Testis (tissue), 3 donors: ENCODE measurements around the gene ARL8A. TPM values are rescaled to one million over a fixed set of nuclear protein-coding genes. Genes with fewer than 3 reads are reported as not detected.

Experiments
- DNase-seq: peaks from one replicate; pipeline ENCODE4 v3.0.0-alpha.2; 2019
- H3K27ac ChIP-seq, 2 donors: fragments of 200-600 bp; sonication (generic); one replicate each; pipeline ENCODE4 v1.5.1; 2019
- H3K27me3 ChIP-seq: fragments of 200-600 bp; sonication (generic); one replicate; pipeline ENCODE4 v1.5.1; 2019
- H3K36me3 ChIP-seq: fragments of 200-600 bp; sonication (generic); one replicate; pipeline ENCODE4 v1.5.1; 2017; ENCODE audit warnings: low read depth; ENCODE audit errors: missing control alignments
- H3K4me1 ChIP-seq: fragments of 200-600 bp; sonication (generic); one replicate; pipeline ENCODE4 v1.5.1; 2019
- H3K4me3 ChIP-seq, 2 donors: fragments of 200-600 bp; sonication (generic); one replicate each; pipeline ENCODE4 v1.5.1; 2017 to 2019
- H3K9me3 ChIP-seq: fragments of 200-600 bp; sonication (generic); one replicate; pipeline ENCODE4 v1.5.1; 2017
- CTCF ChIP-seq, 3 experiments: fragments of 450-650 bp in 2 of 3; fragments of 200-600 bp in 1 of 3; sonication (generic) in 1 of 3; IDR thresholded peaks; one replicate each; pipeline ENCODE4 v1.5.1; 2016 to 2019; ENCODE audit warnings: antibody characterized with exemption in 3 of 3, mild to moderate bottlenecking in 2 of 3, moderate library complexity in 1 of 3
- POLR2A ChIP-seq: fragments of 450-650 bp; IDR thresholded peaks from one replicate; pipeline ENCODE4 v1.6.1; 2017; ENCODE audit warnings: antibody characterized with exemption, mild to moderate bottlenecking, moderate library complexity
- whole genome bisulfite sequencing, 2 donors: methylation state at CpG; one replicate each; pipeline ENCODE4 v1.1.5; 2018; 5-methylcytosine and 5-hydroxymethylcytosine counted together
- intact Hi-C: fragments of 100-400 bp; cut with DNase I; formaldehyde crosslinking; loops from one replicate; pipeline ENCODE4 v1.15.1; 2023; ENCODE audit warnings: low total_unique reads
- polyA plus RNA-seq: library from polyadenylated mRNA; stranded (reverse); fragments of 350-450 nt; fragmentation: Illumina TruSeq; extraction: RNeasy Lipid Tissue Mini Kit (QIAGEN cat#74804); gene quantifications from one replicate; pipeline ENCODE4 v1.2.3, GENCODE V29; 2014; ENCODE audit warnings: low read depth, low replicate concordance; ENCODE audit not compliant: insufficient read depth
- total RNA-seq, 2 donors: library from RNA; depleted of rRNA; stranded (reverse); fragments of >200 nt; gene quantifications; one replicate each; pipeline ENCODE4 v1.2.3, GENCODE V29; 2016

Gene ARL8A
- total and polyA plus RNA-seq, 3 donors from 2014 or later: 46.9 to 80.8 (median 63.9) TPM

- H3K9me3 ChIP-seq: no peaks in the 10 kb centered on the region
- TF ChIP-seq CTCF (IDR thresholded peaks at IDR 0.05) (no peak), POLR2A (no peak)
- intact Hi-C loops: no loop called here
- H3K36me3 ChIP-seq: no peaks in the 10 kb centered on the region
- peaks cover under 1% of the 10 kb centered on the region for H3K4me1 ChIP-seq
- 63 to 74% methylated on average over 4 of the region's 4 CpGs for WGBS, 2 donors
- no peak overlapping the region for H3K4me3 ChIP-seq
- no peaks in the 10 kb centered on the region for H3K27me3 ChIP-seq
- H3K27ac ChIP-seq: no peak overlapping the region
- DNase-seq: no peak
Observed at GRCh38 chr1:202101184-202101583, 43.4 kb downstream of the ARL8A start.

- 89 to 93% methylated on average over 6 of the region's 6 CpGs for WGBS, 2 donors
- H3K27me3 ChIP-seq: no peaks in the 10 kb centered on the region
- H3K27ac ChIP-seq: no peak overlapping the region
- no peak for TF ChIP-seq CTCF (IDR thresholded peaks at IDR 0.05)
- TF ChIP-seq POLR2A: no peak
- no peak overlapping the region for H3K4me3 ChIP-seq
- intact Hi-C loops: no loop called here
- H3K36me3 ChIP-seq: no peaks in the 10 kb centered on the region
- no peaks in the 10 kb centered on the region for H3K4me1 ChIP-seq
- no peaks in the 10 kb centered on the region for H3K9me3 ChIP-seq
- DNase-seq: no peak
Observed at GRCh38 chr1:202093858-202094257, 50.7 kb downstream of the ARL8A start.

- no peak for TF ChIP-seq CTCF (IDR thresholded peaks at IDR 0.05)
- 91 to 98% methylated on average over 3 of the region's 3 CpGs for WGBS, 2 donors
- H3K4me3 ChIP-seq: no peak overlapping the region
- no peak overlapping the region for H3K27ac ChIP-seq
- no peaks in the 10 kb centered on the region for H3K36me3 ChIP-seq
- H3K4me1 ChIP-seq: no peaks in the 10 kb centered on the region
- H3K9me3 ChIP-seq: no peaks in the 10 kb centered on the region
- no peak for DNase-seq
- H3K27me3 ChIP-seq: no peaks in the 10 kb centered on the region
- intact Hi-C loops: no loop called here
Observed at GRCh38 chr1:202090994-202091393, 53.5 kb downstream of the ARL8A start.

- WGBS, 2 donors: 63% methylated on average over 3 of the region's 3 CpGs
- no peak for TF ChIP-seq POLR2A
- TF ChIP-seq CTCF (IDR thresholded peaks at IDR 0.05): no peak
- no peak overlapping the region for H3K4me3 ChIP-seq
- intact Hi-C loops: no loop called here
- no peak for DNase-seq
- no peaks in the 10 kb centered on the region for H3K27me3 ChIP-seq
- no peaks in the 10 kb centered on the region for H3K9me3 ChIP-seq
- H3K36me3 ChIP-seq: no peaks in the 10 kb centered on the region
- no peaks in the 10 kb centered on the region for H3K4me1 ChIP-seq
- H3K27ac ChIP-seq: no peak overlapping the region
Observed at GRCh38 chr1:202088206-202088605, 56.3 kb downstream of the ARL8A start.

- Histone ChIP-seq H3K9me3 (no peaks in the 10 kb centered on the region), H3K4me3 (no peak overlapping the region), H3K27me3 (no peaks in the 10 kb centered on the region), H3K27ac (no peak overlapping the region), H3K4me1 (peaks cover 4% of the 10 kb centered on the region), H3K36me3 (no peaks in the 10 kb centered on the region)
- no peak for DNase-seq
- intact Hi-C loops: no loop called here
- WGBS, 2 donors: 51 to 65% methylated on average over 5 to 7 of the region's 7 CpGs
- no peak for TF ChIP-seq CTCF (IDR thresholded peaks at IDR 0.05)
- no peak for TF ChIP-seq POLR2A
Observed at GRCh38 chr1:202086579-202087350, 57.8 kb downstream of the ARL8A start.
